GM23338 (cell line): ENCODE results near the gene GOLT1B. TPM values are rescaled to one million over a fixed set of nuclear protein-coding genes. Genes with fewer than 3 reads are reported as not detected.

Experiments
- ATAC-seq: fragments of 200-7000 bp; cut with Tn5 transposase; 3 replicates; pipeline ENCODE4 v1.9.1; 2020
- DNase-seq: peaks from one replicate; pipeline ENCODE4 v3.0.0-alpha.2; 2015; ENCODE audit warnings: low spot score
- H2AFZ ChIP-seq: fragments of 200-600 bp; sonication (generic); 2 replicates; pipeline ENCODE4 v1.8.0; 2016; ENCODE audit warnings: antibody characterized with exemption, mild to moderate bottlenecking, moderate library complexity
- H3F3A ChIP-seq: fragments of 200-600 bp; sonication (generic); replicated peaks from 2 replicates; pipeline ENCODE4 v1.8.0; 2017; ENCODE audit warnings: antibody characterized with exemption, mixed run types, low read depth
- H3K27ac ChIP-seq: fragments of 200-600 bp; sonication (generic); 2 replicates; pipeline ENCODE4 v1.6.1; 2016; ENCODE audit warnings: low read depth
- H3K27me3 ChIP-seq: fragments of 200-600 bp; sonication (generic); 2 replicates; pipeline ENCODE4 v1.8.0; 2016; ENCODE audit warnings: mild to moderate bottlenecking, mixed run types, moderate library complexity; ENCODE audit not compliant: insufficient read depth
- H3K36me3 ChIP-seq: fragments of 200-600 bp; sonication (generic); 2 replicates; pipeline ENCODE4 v1.8.0; 2016; ENCODE audit warnings: mild to moderate bottlenecking; ENCODE audit not compliant: insufficient read depth
- H3K4me1 ChIP-seq: fragments of 200-600 bp; sonication (generic); 2 replicates; pipeline ENCODE4 v1.8.0; 2016; ENCODE audit warnings: mild to moderate bottlenecking, moderate library complexity; ENCODE audit not compliant: insufficient read depth
- H3K4me2 ChIP-seq: fragments of 200-600 bp; sonication (generic); 2 replicates; pipeline ENCODE4 v1.7.1; 2017; ENCODE audit warnings: mixed run types
- H3K4me3 ChIP-seq: fragments of 200-600 bp; sonication (generic); 2 replicates; pipeline ENCODE4 v1.6.1; 2016; ENCODE audit warnings: mixed run types
- H3K79me2 ChIP-seq: fragments of 200-600 bp; sonication (generic); replicated peaks from 2 replicates; pipeline ENCODE4 v1.8.0; 2017; ENCODE audit warnings: mild to moderate bottlenecking; ENCODE audit not compliant: insufficient read depth
- H3K9me2 ChIP-seq: fragments of 200-600 bp; sonication (generic); 2 replicates; pipeline ENCODE4 v1.8.0; 2017; ENCODE audit not compliant: insufficient read depth
- H4K20me1 ChIP-seq: fragments of 200-600 bp; sonication (generic); replicated peaks from 2 replicates; pipeline ENCODE4 v1.8.0; 2017; ENCODE audit warnings: mild to moderate bottlenecking; ENCODE audit not compliant: insufficient read depth
- H3K27ac Mint-ChIP-seq: 2 replicates; pipeline ENCODE4 v1.8.0; 2020; ENCODE audit warnings: inconsistent platforms, mild to moderate bottlenecking, moderate library complexity, mixed read lengths
- H3K27me3 Mint-ChIP-seq: 3 replicates; pipeline ENCODE4 v1.8.0; 2022; ENCODE audit warnings: low read depth, mild to moderate bottlenecking, moderate library complexity, mixed read lengths, inconsistent platforms; ENCODE audit not compliant: insufficient read depth, poor library complexity
- H3K36me3 Mint-ChIP-seq: 3 replicates; pipeline ENCODE4 v1.8.0; 2021; ENCODE audit warnings: low read depth, mild to moderate bottlenecking, inconsistent platforms, moderate library complexity, mixed read lengths
- H3K4me1 Mint-ChIP-seq: 3 replicates; pipeline ENCODE4 v1.8.0; 2020; ENCODE audit warnings: mild to moderate bottlenecking, inconsistent platforms, mixed read lengths
- H3K4me3 Mint-ChIP-seq: 3 replicates; pipeline ENCODE4 v1.8.0; 2021; ENCODE audit warnings: moderate library complexity, mild to moderate bottlenecking, inconsistent platforms, mixed read lengths
- H3K9me3 Mint-ChIP-seq: 3 replicates; pipeline ENCODE4 v1.8.0; 2020; ENCODE audit warnings: moderate library complexity, mild to moderate bottlenecking, inconsistent platforms, mixed read lengths
- CREB1 ChIP-seq: fragments of 250-450 bp; sonication (Bioruptor Pico); IDR thresholded peaks from 2 replicates; pipeline ENCODE4 v1.5.0; 2020; ENCODE audit warnings: low read depth, mild to moderate bottlenecking, moderate library complexity
- JUNB ChIP-seq: IDR thresholded peaks from one replicate; pipeline ENCODE4 v1.6.1; 2016; ENCODE audit warnings: antibody characterized with exemption; ENCODE audit not compliant: unreplicated experiment
- NANOG ChIP-seq: IDR thresholded peaks from 2 replicates; pipeline ENCODE4 v1.6.1; 2016; ENCODE audit warnings: antibody characterized with exemption, borderline replicate concordance
- POLR2AphosphoS5 ChIP-seq: IDR thresholded peaks from 2 replicates; pipeline ENCODE4 v1.6.1; 2016; ENCODE audit warnings: antibody characterized with exemption, low read depth
- STAT1 ChIP-seq: IDR thresholded peaks from one replicate; pipeline ENCODE4 v1.6.1; 2016; ENCODE audit warnings: antibody characterized with exemption; ENCODE audit not compliant: unreplicated experiment
- ZNF114 ChIP-seq: fragments of 250-450 bp; sonication (Bioruptor Pico); IDR thresholded peaks from 2 replicates; pipeline ENCODE4 v1.5.0; 2020; ENCODE audit warnings: mild to moderate bottlenecking, moderate library complexity
- polyA plus RNA-seq: library from polyadenylated mRNA; unstranded; fragments of >200 nt; fragmentation: Nextera tagmentation; extraction: Ambion mirVana; gene quantifications from 2 replicates; pipeline ENCODE4 v1.2.1, GENCODE V29; 2016
- total RNA-seq: library from RNA; depleted of rRNA; stranded (reverse); fragments of >200 nt; shearing (Covaris generic); gene quantifications from 2 replicates; pipeline ENCODE4 v1.2.3, GENCODE V29; 2014
- TF ChIP-seq, protein P1 (sequence below): IDR thresholded peaks from one replicate; pipeline ENCODE4 v1.6.1; 2018; ENCODE audit warnings: antibody characterized with exemption; ENCODE audit not compliant: unreplicated experiment
- TF ChIP-seq, protein P2 (sequence below): fragments of 250-450 bp; sonication (Bioruptor Pico); IDR thresholded peaks from 2 replicates; pipeline ENCODE4 v1.5.0; 2020; ENCODE audit warnings: mild to moderate bottlenecking, moderate library complexity
- TF ChIP-seq, protein P3 (sequence below), 2 experiments: fragments of 200-600 bp in 1 of 2; sonication (generic) in 1 of 2; conservative IDR thresholded peaks; 2 replicates each; pipeline versions ENCODE4 v1.5.1 to v1.6.1; 2016 to 2017; ENCODE audit warnings: antibody characterized with exemption in 2 of 2, low read depth in 2 of 2, mild to moderate bottlenecking in 2 of 2, moderate library complexity in 1 of 2

GOLT1B gene
- total and polyA plus RNA-seq, 2 experiments from 2014 or later: 24.3 to 41.7 TPM

DNA sequence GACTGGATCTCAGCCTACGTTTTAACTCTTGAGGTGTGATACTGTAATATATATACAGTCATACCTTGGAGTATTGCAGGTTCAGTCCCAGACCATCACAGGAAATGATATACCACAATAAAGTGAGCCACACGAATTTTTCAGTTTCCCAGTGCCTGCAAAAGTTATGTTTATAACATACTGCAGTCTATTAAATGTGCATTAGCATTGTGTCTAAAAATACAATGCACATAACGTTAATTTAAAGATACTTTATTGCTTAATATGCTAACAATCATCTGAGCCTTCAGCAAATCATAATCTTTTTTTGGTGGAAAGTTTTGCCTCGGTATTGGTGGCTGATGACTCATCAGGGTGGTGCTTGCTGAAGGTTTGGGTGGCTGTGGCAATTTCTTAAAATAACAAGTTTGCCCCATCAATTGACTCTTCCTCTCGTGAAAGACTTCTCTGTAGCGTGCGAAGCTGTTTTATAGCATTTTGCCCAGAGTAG is 45.3 kb upstream of the GOLT1B start (continued):
- TF ChIP-seq, protein P1, sequence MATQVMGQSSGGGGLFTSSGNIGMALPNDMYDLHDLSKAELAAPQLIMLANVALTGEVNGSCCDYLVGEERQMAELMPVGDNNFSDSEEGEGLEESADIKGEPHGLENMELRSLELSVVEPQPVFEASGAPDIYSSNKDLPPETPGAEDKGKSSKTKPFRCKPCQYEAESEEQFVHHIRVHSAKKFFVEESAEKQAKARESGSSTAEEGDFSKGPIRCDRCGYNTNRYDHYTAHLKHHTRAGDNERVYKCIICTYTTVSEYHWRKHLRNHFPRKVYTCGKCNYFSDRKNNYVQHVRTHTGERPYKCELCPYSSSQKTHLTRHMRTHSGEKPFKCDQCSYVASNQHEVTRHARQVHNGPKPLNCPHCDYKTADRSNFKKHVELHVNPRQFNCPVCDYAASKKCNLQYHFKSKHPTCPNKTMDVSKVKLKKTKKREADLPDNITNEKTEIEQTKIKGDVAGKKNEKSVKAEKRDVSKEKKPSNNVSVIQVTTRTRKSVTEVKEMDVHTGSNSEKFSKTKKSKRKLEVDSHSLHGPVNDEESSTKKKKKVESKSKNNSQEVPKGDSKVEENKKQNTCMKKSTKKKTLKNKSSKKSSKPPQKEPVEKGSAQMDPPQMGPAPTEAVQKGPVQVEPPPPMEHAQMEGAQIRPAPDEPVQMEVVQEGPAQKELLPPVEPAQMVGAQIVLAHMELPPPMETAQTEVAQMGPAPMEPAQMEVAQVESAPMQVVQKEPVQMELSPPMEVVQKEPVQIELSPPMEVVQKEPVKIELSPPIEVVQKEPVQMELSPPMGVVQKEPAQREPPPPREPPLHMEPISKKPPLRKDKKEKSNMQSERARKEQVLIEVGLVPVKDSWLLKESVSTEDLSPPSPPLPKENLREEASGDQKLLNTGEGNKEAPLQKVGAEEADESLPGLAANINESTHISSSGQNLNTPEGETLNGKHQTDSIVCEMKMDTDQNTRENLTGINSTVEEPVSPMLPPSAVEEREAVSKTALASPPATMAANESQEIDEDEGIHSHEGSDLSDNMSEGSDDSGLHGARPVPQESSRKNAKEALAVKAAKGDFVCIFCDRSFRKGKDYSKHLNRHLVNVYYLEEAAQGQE: no peak

GRCh38 chr12:21459474-21459873 is 42.1 kb upstream of the GOLT1B start:
- DNase-seq (no peak), ATAC-seq (no peak)
- Mint-ChIP-seq H3K27ac (no peak overlapping the region), H3K27me3 (no peaks in the 10 kb centered on the region), H3K36me3 (peaks cover 13% of the 10 kb centered on the region; the same call in 2 of the 3 replicates), H3K9me3 (no peaks in the 10 kb centered on the region), H3K4me3 (no peak overlapping the region), H3K4me1 (no peaks in the 10 kb centered on the region)
- Histone ChIP-seq H3K36me3 (no peaks in the 10 kb centered on the region), H3K4me3 (no peak overlapping the region), H3F3A (no peaks in the 10 kb centered on the region), H3K4me1 (peaks cover 7% of the 10 kb centered on the region), H3K79me2 (no peaks in the 10 kb centered on the region), H3K9me2 (0 out of 2 replicates have a peak, but pooled peaks cover 4% of the 10 kb centered on the region), H2AFZ (no peak overlapping the region), H3K4me2 (no peak overlapping the region), H4K20me1 (no peaks in the 10 kb centered on the region), H3K27ac (no peak overlapping the region), H3K27me3 (no peaks in the 10 kb centered on the region)
- TF ChIP-seq POLR2AphosphoS5 (no peak), CREB1 (CRISPR knock-in tag) (no peak), STAT1 (no peak), JUNB (no peak), NANOG (no peak), ZNF114 (CRISPR knock-in tag) (no peak)
- TF ChIP-seq, protein P1: no peak
- TF ChIP-seq, protein P2, sequence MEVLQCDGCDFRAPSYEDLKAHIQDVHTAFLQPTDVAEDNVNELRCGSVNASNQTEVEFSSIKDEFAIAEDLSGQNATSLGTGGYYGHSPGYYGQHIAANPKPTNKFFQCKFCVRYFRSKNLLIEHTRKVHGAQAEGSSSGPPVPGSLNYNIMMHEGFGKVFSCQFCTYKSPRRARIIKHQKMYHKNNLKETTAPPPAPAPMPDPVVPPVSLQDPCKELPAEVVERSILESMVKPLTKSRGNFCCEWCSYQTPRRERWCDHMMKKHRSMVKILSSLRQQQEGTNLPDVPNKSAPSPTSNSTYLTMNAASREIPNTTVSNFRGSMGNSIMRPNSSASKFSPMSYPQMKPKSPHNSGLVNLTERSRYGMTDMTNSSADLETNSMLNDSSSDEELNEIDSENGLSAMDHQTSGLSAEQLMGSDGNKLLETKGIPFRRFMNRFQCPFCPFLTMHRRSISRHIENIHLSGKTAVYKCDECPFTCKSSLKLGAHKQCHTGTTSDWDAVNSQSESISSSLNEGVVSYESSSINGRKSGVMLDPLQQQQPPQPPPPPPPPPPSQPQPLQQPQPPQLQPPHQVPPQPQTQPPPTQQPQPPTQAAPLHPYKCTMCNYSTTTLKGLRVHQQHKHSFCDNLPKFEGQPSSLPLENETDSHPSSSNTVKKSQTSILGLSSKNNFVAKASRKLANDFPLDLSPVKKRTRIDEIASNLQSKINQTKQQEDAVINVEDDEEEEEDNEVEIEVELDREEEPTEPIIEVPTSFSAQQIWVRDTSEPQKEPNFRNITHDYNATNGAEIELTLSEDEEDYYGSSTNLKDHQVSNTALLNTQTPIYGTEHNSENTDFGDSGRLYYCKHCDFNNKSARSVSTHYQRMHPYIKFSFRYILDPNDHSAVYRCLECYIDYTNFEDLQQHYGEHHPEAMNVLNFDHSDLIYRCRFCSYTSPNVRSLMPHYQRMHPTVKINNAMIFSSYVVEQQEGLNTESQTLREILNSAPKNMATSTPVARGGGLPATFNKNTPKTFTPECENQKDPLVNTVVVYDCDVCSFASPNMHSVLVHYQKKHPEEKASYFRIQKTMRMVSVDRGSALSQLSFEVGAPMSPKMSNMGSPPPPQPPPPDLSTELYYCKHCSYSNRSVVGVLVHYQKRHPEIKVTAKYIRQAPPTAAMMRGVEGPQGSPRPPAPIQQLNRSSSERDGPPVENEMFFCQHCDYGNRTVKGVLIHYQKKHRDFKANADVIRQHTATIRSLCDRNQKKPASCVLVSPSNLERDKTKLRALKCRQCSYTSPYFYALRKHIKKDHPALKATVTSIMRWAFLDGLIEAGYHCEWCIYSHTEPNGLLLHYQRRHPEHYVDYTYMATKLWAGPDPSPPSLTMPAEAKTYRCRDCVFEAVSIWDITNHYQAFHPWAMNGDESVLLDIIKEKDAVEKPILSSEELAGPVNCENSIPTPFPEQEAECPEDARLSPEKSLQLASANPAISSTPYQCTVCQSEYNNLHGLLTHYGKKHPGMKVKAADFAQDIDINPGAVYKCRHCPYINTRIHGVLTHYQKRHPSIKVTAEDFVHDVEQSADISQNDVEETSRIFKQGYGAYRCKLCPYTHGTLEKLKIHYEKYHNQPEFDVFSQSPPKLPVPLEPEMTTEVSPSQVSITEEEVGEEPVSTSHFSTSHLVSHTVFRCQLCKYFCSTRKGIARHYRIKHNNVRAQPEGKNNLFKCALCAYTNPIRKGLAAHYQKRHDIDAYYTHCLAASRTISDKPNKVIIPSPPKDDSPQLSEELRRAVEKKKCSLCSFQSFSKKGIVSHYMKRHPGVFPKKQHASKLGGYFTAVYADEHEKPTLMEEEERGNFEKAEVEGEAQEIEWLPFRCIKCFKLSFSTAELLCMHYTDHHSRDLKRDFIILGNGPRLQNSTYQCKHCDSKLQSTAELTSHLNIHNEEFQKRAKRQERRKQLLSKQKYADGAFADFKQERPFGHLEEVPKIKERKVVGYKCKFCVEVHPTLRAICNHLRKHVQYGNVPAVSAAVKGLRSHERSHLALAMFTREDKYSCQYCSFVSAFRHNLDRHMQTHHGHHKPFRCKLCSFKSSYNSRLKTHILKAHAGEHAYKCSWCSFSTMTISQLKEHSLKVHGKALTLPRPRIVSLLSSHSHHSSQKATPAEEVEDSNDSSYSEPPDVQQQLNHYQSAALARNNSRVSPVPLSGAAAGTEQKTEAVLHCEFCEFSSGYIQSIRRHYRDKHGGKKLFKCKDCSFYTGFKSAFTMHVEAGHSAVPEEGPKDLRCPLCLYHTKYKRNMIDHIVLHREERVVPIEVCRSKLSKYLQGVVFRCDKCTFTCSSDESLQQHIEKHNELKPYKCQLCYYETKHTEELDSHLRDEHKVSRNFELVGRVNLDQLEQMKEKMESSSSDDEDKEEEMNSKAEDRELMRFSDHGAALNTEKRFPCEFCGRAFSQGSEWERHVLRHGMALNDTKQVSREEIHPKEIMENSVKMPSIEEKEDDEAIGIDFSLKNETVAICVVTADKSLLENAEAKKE: no peak
- TF ChIP-seq, protein P3, sequence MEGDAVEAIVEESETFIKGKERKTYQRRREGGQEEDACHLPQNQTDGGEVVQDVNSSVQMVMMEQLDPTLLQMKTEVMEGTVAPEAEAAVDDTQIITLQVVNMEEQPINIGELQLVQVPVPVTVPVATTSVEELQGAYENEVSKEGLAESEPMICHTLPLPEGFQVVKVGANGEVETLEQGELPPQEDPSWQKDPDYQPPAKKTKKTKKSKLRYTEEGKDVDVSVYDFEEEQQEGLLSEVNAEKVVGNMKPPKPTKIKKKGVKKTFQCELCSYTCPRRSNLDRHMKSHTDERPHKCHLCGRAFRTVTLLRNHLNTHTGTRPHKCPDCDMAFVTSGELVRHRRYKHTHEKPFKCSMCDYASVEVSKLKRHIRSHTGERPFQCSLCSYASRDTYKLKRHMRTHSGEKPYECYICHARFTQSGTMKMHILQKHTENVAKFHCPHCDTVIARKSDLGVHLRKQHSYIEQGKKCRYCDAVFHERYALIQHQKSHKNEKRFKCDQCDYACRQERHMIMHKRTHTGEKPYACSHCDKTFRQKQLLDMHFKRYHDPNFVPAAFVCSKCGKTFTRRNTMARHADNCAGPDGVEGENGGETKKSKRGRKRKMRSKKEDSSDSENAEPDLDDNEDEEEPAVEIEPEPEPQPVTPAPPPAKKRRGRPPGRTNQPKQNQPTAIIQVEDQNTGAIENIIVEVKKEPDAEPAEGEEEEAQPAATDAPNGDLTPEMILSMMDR (conservative IDR thresholded peaks at IDR 0.05; ENCODE audit: low read depth in 2 of 2): no peak
